HG02588 (cell line): Measurements from ENCODE around the gene ZNF646.

Experiments used
- ATAC-seq: cut with Tn5 transposase; IDR thresholded peaks from one replicate; pipeline ENCODE4 v1.9.1; 2021; ENCODE audit warnings: mild to moderate bottlenecking, moderate library complexity; ENCODE audit not compliant: unreplicated experiment

ZNF646 gene

GRCh38 chr16:31108035-31108793, 34.0 kb downstream of the ZNF646 start, which contains the start of gene BCKDK:
Gene BCKDK, plus strand, starts transcription at chr16:31108386. Its CDS starts 838 bp downstream, at chr16:31109224.
- peak; percentile 79 for ATAC-seq

DNA sequence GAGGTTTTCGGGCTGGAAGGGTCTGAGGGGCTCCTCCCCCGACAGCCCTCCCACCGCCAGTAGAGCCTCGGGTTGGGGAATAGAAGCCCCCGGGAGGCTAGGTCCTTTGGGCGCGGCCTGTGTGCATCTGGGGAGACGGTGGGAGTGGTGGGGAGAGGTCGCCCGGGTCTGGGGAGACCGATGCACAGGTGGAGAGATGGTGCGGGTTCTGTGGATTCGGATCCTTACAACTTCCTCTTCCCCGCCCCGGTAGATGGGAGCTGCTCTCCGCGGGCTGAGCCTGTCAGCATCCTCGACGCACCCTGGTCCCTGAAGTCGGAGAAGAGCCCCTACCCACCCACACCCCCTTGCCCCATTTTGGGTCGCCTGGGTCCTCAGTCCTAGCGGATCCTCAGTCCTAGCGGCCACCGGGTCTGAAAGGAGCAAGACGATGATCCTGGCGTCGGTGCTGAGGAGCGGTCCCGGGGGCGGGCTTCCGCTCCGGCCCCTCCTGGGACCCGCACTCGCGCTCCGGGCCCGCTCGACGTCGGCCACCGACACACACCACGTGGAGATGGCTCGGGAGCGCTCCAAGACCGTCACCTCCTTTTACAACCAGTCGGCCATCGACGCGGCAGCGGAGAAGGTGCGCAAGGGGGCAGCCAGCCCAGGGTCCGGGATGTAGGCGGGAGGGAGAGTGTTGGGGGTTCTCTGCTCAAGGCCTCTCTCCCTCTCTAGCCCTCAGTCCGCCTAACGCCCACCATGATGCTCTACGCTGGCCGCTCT, 34.8 kb downstream of the ZNF646 start:
- ATAC-seq, result peak; percentile 4

GRCh38 chr16:31109622-31110021, 35.4 kb downstream of the ZNF646 start:
- ATAC-seq, result no peak

GRCh38 chr16:31110106-31111034, 36.1 kb downstream of the ZNF646 start:
- ATAC-seq, result no peak

DNA sequence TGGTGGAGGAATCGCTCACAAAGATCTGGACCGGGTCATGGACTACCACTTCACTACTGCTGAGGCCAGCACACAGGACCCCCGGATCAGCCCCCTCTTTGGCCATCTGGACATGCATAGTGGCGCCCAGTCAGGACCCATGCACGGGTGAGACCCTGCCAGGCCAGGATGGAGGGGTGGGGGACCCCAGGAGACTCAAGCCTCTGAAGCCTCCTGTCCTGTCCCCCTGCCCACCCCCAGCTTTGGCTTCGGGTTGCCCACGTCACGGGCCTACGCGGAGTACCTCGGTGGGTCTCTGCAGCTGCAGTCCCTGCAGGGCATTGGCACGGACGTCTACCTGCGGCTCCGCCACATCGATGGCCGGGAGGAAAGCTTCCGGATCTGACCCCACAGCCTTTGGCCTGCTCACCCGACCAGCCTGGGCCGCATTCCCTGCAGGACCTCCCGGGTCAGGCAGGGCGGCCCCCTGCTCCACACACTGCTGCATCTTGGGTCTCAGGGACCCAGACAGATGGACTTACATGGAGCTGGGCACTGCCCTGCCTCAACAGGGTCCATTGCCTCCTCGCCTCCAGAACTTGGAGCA, 37.8 kb downstream of the ZNF646 start:
- ATAC-seq, result no peak

DNA sequence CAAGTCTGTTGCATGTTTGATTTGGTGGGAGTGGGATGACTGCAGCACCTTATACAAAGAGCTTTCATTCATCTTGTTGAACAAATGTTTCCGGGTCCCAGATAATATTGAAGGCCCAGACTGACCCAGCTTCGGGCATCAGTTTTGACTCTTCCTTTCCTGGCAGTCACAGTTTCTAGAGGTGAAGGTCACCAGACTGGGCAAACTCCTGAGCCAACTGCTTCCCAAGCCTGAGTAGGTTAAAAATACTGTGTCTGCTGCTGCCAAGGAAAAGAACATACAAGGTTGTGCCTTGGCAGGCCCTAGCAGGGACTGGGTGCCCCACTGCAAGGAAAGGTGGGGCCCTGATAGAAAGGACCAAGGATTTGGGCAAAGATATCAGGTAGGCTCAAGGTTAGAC, 38.5 kb downstream of the ZNF646 start:
- no peak for ATAC-seq

DNA sequence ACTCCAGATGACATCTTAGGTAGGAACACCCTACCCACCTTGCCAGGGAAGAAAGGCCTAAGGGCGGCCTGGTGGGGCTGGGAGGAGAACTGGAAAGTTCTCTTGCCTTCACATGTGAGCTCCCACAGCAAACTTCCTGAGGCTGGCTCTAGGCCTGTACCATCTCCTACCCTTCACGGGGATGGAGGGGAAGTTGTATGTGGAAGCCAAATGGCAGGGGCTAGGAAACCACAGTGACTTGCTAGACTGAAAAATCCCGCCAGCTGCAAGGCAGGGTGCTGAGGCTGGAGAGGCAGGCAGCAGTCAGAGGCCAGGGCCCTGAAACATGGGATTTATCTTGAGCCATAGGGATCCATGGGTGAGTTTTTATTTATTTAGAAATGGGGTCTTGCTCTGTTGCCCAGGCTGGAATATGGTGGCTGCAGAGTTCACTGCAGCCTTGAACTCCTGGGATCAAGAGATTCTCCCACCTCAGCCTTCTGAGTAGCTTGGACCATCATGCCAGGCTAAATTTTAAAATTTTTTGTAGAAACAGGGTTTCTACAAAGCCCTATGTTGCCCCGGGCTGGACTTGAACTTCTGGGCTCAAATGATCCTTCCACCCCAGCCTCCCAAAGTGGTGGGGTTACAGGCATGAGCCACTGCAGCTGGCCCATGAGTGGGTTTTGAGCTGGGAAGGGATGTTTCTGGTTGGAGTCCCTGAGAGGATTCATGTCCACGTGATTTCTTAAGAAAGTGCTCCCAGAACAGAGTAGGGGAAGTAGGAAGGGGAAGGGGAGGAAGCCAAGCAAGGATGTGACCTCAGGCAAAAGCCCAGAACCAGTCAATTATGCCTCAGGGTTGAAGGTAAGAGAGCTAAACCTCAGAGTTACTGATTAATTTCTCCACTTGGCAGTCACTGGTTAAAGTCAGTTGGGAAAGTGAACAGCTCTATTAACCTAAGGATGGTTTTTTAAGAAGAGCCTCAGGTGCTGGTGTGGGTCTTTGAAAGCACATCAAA, 39.2 kb downstream of the ZNF646 start:
- ATAC-seq, result no peak

DNA sequence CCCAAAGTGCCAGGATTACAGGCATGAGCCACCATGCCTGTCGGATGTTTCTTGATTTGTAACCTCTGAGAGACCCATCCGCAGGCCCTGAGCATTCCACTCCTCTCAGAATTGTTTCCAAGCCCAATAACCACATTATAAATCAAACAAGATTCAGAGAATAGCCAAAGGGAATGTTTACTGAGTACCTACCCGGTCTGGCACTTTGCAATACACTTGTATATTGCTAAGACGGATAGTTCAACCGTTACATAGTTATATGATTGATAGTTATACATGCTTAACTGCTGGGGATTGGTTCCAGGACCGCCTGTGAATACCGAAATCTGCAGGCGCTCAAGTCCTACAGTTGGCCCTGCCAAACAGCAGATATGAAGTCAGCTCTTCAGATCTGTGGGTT, 40.2 kb downstream of the ZNF646 start:
- ATAC-seq, result no peak

- peak; percentile 88 for ATAC-seq
Observed at GRCh38 chr16:31117384-31118222, 43.4 kb downstream of the ZNF646 start, which contains the start of gene KAT8. Gene KAT8, plus strand, starts transcription at chr16:31117664. Its CDS starts 18 bp downstream, at chr16:31117682.

GRCh38 chr16:31118223-31119155, 44.3 kb downstream of the ZNF646 start:
- no peak for ATAC-seq

DNA sequence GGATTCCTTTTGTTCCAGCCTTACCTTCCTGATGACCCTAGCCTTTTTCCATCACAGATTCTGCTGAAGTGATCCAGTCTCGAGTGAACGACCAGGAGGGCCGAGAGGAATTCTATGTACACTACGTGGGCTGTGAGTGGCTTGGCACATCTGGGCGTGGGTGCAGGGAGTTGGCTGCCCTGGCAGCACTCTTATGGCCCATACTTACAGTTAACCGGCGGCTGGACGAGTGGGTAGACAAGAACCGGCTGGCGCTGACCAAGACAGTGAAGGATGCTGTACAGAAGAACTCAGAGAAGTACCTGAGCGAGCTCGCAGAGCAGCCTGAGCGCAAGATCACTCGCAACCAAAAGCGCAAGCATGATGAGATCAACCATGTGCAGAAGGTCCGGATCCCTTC, 45.9 kb downstream of the ZNF646 start:
- no peak for ATAC-seq

- ATAC-seq, result no peak
Observed at GRCh38 chr16:31125844-31126243, 51.6 kb downstream of the ZNF646 start.

- ATAC-seq, result no peak
Observed at GRCh38 chr16:31127182-31127581, 53.0 kb downstream of the ZNF646 start.

GRCh38 chr16:31128711-31129567, 54.7 kb downstream of the ZNF646 start:
- ATAC-seq, result no peak

DNA sequence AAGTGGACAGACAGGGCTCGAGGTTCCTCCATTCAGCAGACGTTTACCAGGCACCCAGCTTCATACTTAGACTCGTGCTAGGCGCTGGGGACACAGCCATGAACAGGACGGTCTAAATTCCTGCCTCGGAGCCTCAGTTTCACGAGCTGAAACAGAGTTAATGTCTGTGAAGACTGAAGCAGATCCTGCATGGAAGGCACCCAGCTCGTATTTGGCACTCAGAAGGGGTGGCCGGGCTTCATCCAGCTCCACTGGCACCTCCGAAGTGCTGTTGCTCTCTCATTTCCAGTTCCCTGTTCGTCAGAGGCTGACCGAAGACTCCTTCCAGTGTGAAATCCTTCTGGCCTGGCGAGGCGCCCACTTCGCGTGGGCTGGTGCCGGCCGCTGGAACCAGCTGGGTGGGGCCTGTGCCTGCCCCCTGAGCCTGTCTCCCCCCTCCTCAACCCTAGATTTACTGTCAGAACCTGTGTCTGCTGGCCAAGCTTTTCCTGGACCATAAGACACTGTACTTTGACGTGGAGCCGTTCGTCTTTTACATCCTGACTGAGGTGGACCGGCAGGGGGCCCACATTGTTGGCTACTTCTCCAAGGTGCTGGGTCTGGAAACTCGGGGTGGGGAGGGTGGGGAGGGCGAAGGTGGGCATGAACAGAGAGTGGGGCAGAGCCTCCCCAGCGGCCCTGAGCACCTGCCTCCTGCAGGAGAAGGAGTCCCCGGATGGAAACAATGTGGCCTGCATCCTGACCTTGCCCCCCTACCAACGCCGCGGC, 55.5 kb downstream of the ZNF646 start:
- no peak for ATAC-seq
